Neural cell (in vitro differentiated cells): Measurements from ENCODE around the gene UGT1A1. TPM values are rescaled to one million over a fixed set of nuclear protein-coding genes. Genes with fewer than 3 reads are reported as not detected.

Experiments
- H2AFZ ChIP-seq: fragments of 200-600, 300-800 bp; sonication (generic), shearing (Covaris generic); 2 replicates; pipeline ENCODE4 v1.6.0; 2014; ENCODE audit warnings: low read depth, mild to moderate bottlenecking, antibody characterized with exemption, low read length, moderate library complexity
- H3F3A ChIP-seq: fragments of 200-600 bp; shearing (Covaris generic); 2 replicates; pipeline ENCODE4 v1.6.1; 2016; ENCODE audit warnings: mild to moderate bottlenecking, moderate library complexity, mixed read lengths, antibody characterized with exemption, low read length; ENCODE audit not compliant: insufficient read depth, poor library complexity, severe bottlenecking
- H3K27ac ChIP-seq: fragments of 200-600, 300-800 bp; sonication (generic), shearing (Covaris generic); 2 replicates; pipeline ENCODE4 v1.5.1; 2014; ENCODE audit warnings: mild to moderate bottlenecking, low read length, moderate library complexity
- H3K27me3 ChIP-seq: fragments of 300-800, 200-600 bp; sonication (generic), shearing (Covaris generic); 2 replicates; pipeline ENCODE4 v1.6.0; 2014; ENCODE audit warnings: mild to moderate bottlenecking, low read depth, low read length, moderate library complexity; ENCODE audit not compliant: insufficient read depth
- H3K36me3 ChIP-seq: fragments of 300-800, 200-600 bp; sonication (generic), shearing (Covaris generic); 2 replicates; pipeline ENCODE4 v1.5.1; 2014; ENCODE audit warnings: mild to moderate bottlenecking, antibody characterized with exemption, low read length, moderate library complexity; ENCODE audit not compliant: insufficient read depth
- H3K4me2 ChIP-seq: fragments of 300-800, 200-600 bp; sonication (generic), shearing (Covaris generic); 2 replicates; pipeline ENCODE4 v1.6.0; 2014; ENCODE audit warnings: mild to moderate bottlenecking, low read length
- H3K4me3 ChIP-seq: fragments of 300-800, 200-600 bp; sonication (generic), shearing (Covaris generic); 2 replicates; pipeline ENCODE4 v1.5.1; 2014; ENCODE audit warnings: mild to moderate bottlenecking, low read length, moderate library complexity
- H3K79me2 ChIP-seq: fragments of 200-600 bp; shearing (Covaris generic); replicated peaks from 2 replicates; pipeline ENCODE4 v1.6.0; 2014; ENCODE audit warnings: mild to moderate bottlenecking, low read length, moderate library complexity; ENCODE audit not compliant: insufficient read depth
- H3K9ac ChIP-seq: fragments of 300-800, 200-600 bp; sonication (generic), shearing (Covaris generic); 2 replicates; pipeline ENCODE4 v1.6.1; 2016; ENCODE audit warnings: mild to moderate bottlenecking, low read length, mixed read lengths
- H3K9me2 ChIP-seq: fragments of 200-600 bp; shearing (Covaris generic); 2 replicates; pipeline ENCODE4 v1.6.1; 2016; ENCODE audit warnings: mild to moderate bottlenecking, low read length, mixed read lengths; ENCODE audit not compliant: insufficient read depth
- H3K9me3 ChIP-seq: fragments of 200-600, 300-800 bp; sonication (generic), shearing (Covaris generic); 2 replicates; pipeline ENCODE4 v1.6.1; 2016; ENCODE audit warnings: mild to moderate bottlenecking, mixed run types, low read length, moderate library complexity, mixed read lengths
- H4K20me1 ChIP-seq: fragments of 200-600 bp; shearing (Covaris generic); 2 replicates; pipeline ENCODE4 v1.6.1; 2016; ENCODE audit warnings: mild to moderate bottlenecking, mixed run types; ENCODE audit not compliant: insufficient read depth
- CTCF ChIP-seq: fragments of 450-650 bp; IDR thresholded peaks from 2 replicates; pipeline ENCODE4 v1.5.1; 2014; ENCODE audit warnings: antibody characterized with exemption, mild to moderate bottlenecking, moderate library complexity; ENCODE audit not compliant: poor library complexity, severe bottlenecking
- EP300 ChIP-seq: fragments of 450-650 bp; conservative IDR thresholded peaks from 2 replicates; pipeline ENCODE4 v1.6.1; 2014; ENCODE audit warnings: antibody characterized with exemption, mild to moderate bottlenecking, moderate library complexity; ENCODE audit not compliant: poor library complexity, severe bottlenecking
- EZH2 ChIP-seq: fragments of 200-600, 300-800 bp; shearing (Covaris generic), sonication (generic); IDR thresholded peaks from 2 replicates; pipeline ENCODE4 v1.6.1; 2014; ENCODE audit warnings: antibody characterized with exemption, low read length, borderline replicate concordance, mild to moderate bottlenecking; ENCODE audit not compliant: insufficient read depth, poor library complexity, severe bottlenecking
- MXI1 ChIP-seq: fragments of 450-650 bp; conservative IDR thresholded peaks from 2 replicates; pipeline ENCODE4 v1.6.1; 2014; ENCODE audit warnings: antibody characterized with exemption, mild to moderate bottlenecking; ENCODE audit not compliant: poor library complexity, severe bottlenecking
- POLR2AphosphoS5 ChIP-seq: IDR thresholded peaks from 2 replicates; pipeline ENCODE4 v1.6.1; 2012
- RAD21 ChIP-seq: fragments of 450-650 bp; conservative IDR thresholded peaks from 2 replicates; pipeline ENCODE4 v1.6.1; 2014; ENCODE audit warnings: antibody characterized with exemption, mild to moderate bottlenecking, moderate library complexity
- SMC3 ChIP-seq: fragments of 450-650 bp; conservative IDR thresholded peaks from 2 replicates; pipeline ENCODE4 v1.6.1; 2014; ENCODE audit warnings: antibody characterized with exemption, mild to moderate bottlenecking, moderate library complexity; ENCODE audit not compliant: poor library complexity
- TAF1 ChIP-seq: IDR thresholded peaks from 2 replicates; pipeline ENCODE4 v1.6.1; 2012; ENCODE audit warnings: low read depth
- polyA plus RNA-seq: library from polyadenylated mRNA; depleted of rRNA; stranded (reverse); fragments of >200 nt; gene quantifications from 2 replicates; pipeline ENCODE4 v1.2.3, GENCODE V29; 2014
- TF ChIP-seq, protein P1 (sequence below): IDR thresholded peaks from 2 replicates; pipeline ENCODE4 v1.6.1; 2012; ENCODE audit warnings: borderline replicate concordance

Gene UGT1A1
- polyA plus RNA-seq, 1 donor from 2014 or later, result not detected

GRCh38 chr2:233791883-233792329 is 31.8 kb downstream of the UGT1A1 start:
- H3K4me3 ChIP-seq, result no peak overlapping the region
- no peaks in the 10 kb centered on the region for H3K9me2 ChIP-seq
- H4K20me1 ChIP-seq, result no peaks in the 10 kb centered on the region
- no peaks in the 10 kb centered on the region for H3K36me3 ChIP-seq
- H3F3A ChIP-seq, result no peaks in the 10 kb centered on the region
- no peaks in the 10 kb centered on the region for H3K79me2 ChIP-seq
- no peaks in the 10 kb centered on the region for H3K27me3 ChIP-seq
- no peak overlapping the region for H3K27ac ChIP-seq
- H3K4me2 ChIP-seq, result no peak overlapping the region
- H3K9me3 ChIP-seq, result no peaks in the 10 kb centered on the region
- no peak overlapping the region for H2AFZ ChIP-seq
- TF ChIP-seq TAF1, result no peak
- no peak for TF ChIP-seq EP300
- TF ChIP-seq, protein P1, sequence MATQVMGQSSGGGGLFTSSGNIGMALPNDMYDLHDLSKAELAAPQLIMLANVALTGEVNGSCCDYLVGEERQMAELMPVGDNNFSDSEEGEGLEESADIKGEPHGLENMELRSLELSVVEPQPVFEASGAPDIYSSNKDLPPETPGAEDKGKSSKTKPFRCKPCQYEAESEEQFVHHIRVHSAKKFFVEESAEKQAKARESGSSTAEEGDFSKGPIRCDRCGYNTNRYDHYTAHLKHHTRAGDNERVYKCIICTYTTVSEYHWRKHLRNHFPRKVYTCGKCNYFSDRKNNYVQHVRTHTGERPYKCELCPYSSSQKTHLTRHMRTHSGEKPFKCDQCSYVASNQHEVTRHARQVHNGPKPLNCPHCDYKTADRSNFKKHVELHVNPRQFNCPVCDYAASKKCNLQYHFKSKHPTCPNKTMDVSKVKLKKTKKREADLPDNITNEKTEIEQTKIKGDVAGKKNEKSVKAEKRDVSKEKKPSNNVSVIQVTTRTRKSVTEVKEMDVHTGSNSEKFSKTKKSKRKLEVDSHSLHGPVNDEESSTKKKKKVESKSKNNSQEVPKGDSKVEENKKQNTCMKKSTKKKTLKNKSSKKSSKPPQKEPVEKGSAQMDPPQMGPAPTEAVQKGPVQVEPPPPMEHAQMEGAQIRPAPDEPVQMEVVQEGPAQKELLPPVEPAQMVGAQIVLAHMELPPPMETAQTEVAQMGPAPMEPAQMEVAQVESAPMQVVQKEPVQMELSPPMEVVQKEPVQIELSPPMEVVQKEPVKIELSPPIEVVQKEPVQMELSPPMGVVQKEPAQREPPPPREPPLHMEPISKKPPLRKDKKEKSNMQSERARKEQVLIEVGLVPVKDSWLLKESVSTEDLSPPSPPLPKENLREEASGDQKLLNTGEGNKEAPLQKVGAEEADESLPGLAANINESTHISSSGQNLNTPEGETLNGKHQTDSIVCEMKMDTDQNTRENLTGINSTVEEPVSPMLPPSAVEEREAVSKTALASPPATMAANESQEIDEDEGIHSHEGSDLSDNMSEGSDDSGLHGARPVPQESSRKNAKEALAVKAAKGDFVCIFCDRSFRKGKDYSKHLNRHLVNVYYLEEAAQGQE, result no peak
- TF ChIP-seq EZH2, result no peak
- TF ChIP-seq MXI1, result no peak
- TF ChIP-seq POLR2AphosphoS5, result no peak
- no peak for TF ChIP-seq SMC3
- TF ChIP-seq RAD21, result no peak
- no peak for TF ChIP-seq CTCF
- H3K9ac ChIP-seq, result no peak overlapping the region

GRCh38 chr2:233792720-233793119 is 32.6 kb downstream of the UGT1A1 start:
- TF ChIP-seq SMC3, result no peak
- TF ChIP-seq MXI1, result no peak
- no peak for TF ChIP-seq TAF1
- TF ChIP-seq, protein P1, result no peak
- TF ChIP-seq EP300, result no peak
- TF ChIP-seq POLR2AphosphoS5, result no peak
- no peak for TF ChIP-seq EZH2
- TF ChIP-seq RAD21, result no peak
- no peak for TF ChIP-seq CTCF
- Histone ChIP-seq H3K9me2 (no peaks in the 10 kb centered on the region), H2AFZ (no peak overlapping the region), H3K27ac (no peak overlapping the region), H3K36me3 (no peaks in the 10 kb centered on the region), H3K9ac (no peak overlapping the region), H3K9me3 (no peaks in the 10 kb centered on the region), H4K20me1 (no peaks in the 10 kb centered on the region), H3K79me2 (no peaks in the 10 kb centered on the region), H3K4me2 (no peak overlapping the region), H3K4me3 (no peak overlapping the region), H3F3A (no peaks in the 10 kb centered on the region), H3K27me3 (no peaks in the 10 kb centered on the region)
